GM23248 (cell line): Measurements from ENCODE around the gene PEX3.

Experiments used
- EZH2 ChIP-seq: fragments of 200-600 bp; sonication (generic); IDR thresholded peaks from 2 replicates; pipeline ENCODE4 v1.6.1; 2018; ENCODE audit warnings: antibody characterized with exemption, mild to moderate bottlenecking; ENCODE audit not compliant: insufficient read depth, poor library complexity, severe bottlenecking
- EZH2phosphoT487 ChIP-seq: fragments of 200-600 bp; sonication (generic); IDR thresholded peaks from 2 replicates; pipeline ENCODE4 v1.6.1; 2018; ENCODE audit warnings: antibody characterized with exemption, moderate library complexity, mild to moderate bottlenecking, low read depth; ENCODE audit not compliant: insufficient read depth

GRCh38 chr6:143505111-143505510 lies 54.5 kb downstream of the PEX3 start:
- TF ChIP-seq EZH2phosphoT487 (no peak), EZH2 (no peak)
